HepG2 (cell line): Measurements from ENCODE around the gene ARHGEF4. TPM values are rescaled to one million over a fixed set of nuclear protein-coding genes. Genes with fewer than 3 reads are reported as not detected.

Source experiments
- ATAC-seq: fragments of 200-7000 bp; cut with Tn5 transposase; 3 replicates; pipeline ENCODE4 v1.9.1; 2020; ENCODE audit warnings: mild to moderate bottlenecking, moderate library complexity
- BruUV-seq: library from RNA; stranded (reverse); fragments of 400-500 nt; replicated peaks from 2 replicates; lab custom pipeline; 2021; lab: Mats Ljungman, UMichigan
- CTCF ChIA-PET: fragments of 300-600 bp; formaldehyde crosslinking; extraction: SDS; loops from one replicate; lab custom pipeline; 2021; ENCODE audit warnings: low total read pairs, inconsistent platforms, low intra/inter-chr PET ratio; lab: Yijun Ruan, JAX
- POLR2A ChIA-PET: fragments of 350-600 bp; sonication (Branson Sonifier 250); formaldehyde crosslinking; loops from one replicate; lab custom pipeline; 2020; ENCODE audit warnings: antibody characterized with exemption, inconsistent platforms; lab: Yijun Ruan, JAX
- DNase-seq: peaks from one replicate; pipeline ENCODE4 v3.0.0-alpha.2; 2015; ENCODE audit warnings: low spot score
- FAIRE-seq: peaks from 3 replicates; lab custom pipeline; 2011; peaks lifted over from hg19 to GRCh38; lab: Jason Lieb, UNC
- H2AFZ ChIP-seq: one replicate; pipeline ENCODE4 v1.6.1; 2011; ENCODE audit warnings: low read length, inconsistent platforms
- H3K27ac ChIP-seq: fragments of 300-600 bp; 3 replicates; pipeline ENCODE4 v1.8.0; 2011; ENCODE audit warnings: mixed run types, mild to moderate bottlenecking, mixed read lengths, low read length, inconsistent platforms; ENCODE audit not compliant: insufficient read depth; ENCODE audit errors: extremely low read length
- H3K27me3 ChIP-seq, 2 experiments: fragments of 200-600 bp in 1 of 2; 2 replicates in 1 of 2; 3 replicates in 1 of 2; pipeline versions ENCODE4 v1.6.0 to v1.8.0; 2011; ENCODE audit warnings: low read length in 2 of 2, mild to moderate bottlenecking in 2 of 2, moderate library complexity in 2 of 2, inconsistent platforms in 1 of 2; ENCODE audit not compliant: insufficient read depth in 2 of 2, control insufficient read depth in 1 of 2
- H3K36me3 ChIP-seq, 2 experiments: fragments of 200-600 bp in 1 of 2; replicated peaks in 1 of 2; 2 replicates in 1 of 2; 3 replicates in 1 of 2; pipeline versions ENCODE4 v1.5.1 to v1.8.0; 2011; ENCODE audit warnings: low read length in 2 of 2, inconsistent platforms in 1 of 2; ENCODE audit not compliant: insufficient read depth in 2 of 2, control insufficient read depth in 1 of 2
- H3K4me1 ChIP-seq: 2 replicates; pipeline ENCODE4 v1.5.1; 2012; ENCODE audit warnings: low read length, inconsistent platforms; ENCODE audit not compliant: insufficient read depth
- H3K4me2 ChIP-seq: 2 replicates; pipeline ENCODE4 v1.6.0; 2011; ENCODE audit warnings: low read depth, low read length, inconsistent platforms
- H3K4me3 ChIP-seq, 3 experiments: fragments of 200-600 bp in 1 of 3; sonication (generic), shearing (Covaris generic) in 1 of 3; replicated peaks in 1 of 3; 2 replicates each; pipeline ENCODE4 v1.5.1; 2011 to 2016; ENCODE audit warnings: low read length in 3 of 3, inconsistent platforms in 2 of 3, low read depth in 2 of 3, mild to moderate bottlenecking in 2 of 3, control low read depth in 1 of 3, mixed read lengths in 1 of 3; ENCODE audit not compliant: insufficient read depth in 1 of 3
- H3K79me2 ChIP-seq: one replicate; pipeline ENCODE4 v1.6.1; 2011; ENCODE audit warnings: low read length, inconsistent platforms; ENCODE audit not compliant: insufficient read depth
- H3K9ac ChIP-seq: 2 replicates; pipeline ENCODE4 v1.6.0; 2011; ENCODE audit warnings: mild to moderate bottlenecking, low read depth, low read length, inconsistent platforms; ENCODE audit not compliant: insufficient read depth
- H3K9me3 ChIP-seq: 2 replicates; pipeline ENCODE4 v1.5.1; 2012; ENCODE audit warnings: mild to moderate bottlenecking, low read length
- H4K20me1 ChIP-seq: 2 replicates; pipeline ENCODE4 v1.6.0; 2011; ENCODE audit warnings: inconsistent platforms, mild to moderate bottlenecking, low read length, moderate library complexity; ENCODE audit not compliant: insufficient read depth
- NR2F1 ChIP-seq, 2 experiments: fragments of 450-650 bp in 1 of 2; formaldehyde crosslinking in 1 of 2; IDR thresholded peaks; 2 replicates each; pipeline versions ENCODE4 v1.5.0 to v1.6.1; 2016 to 2020; ENCODE audit warnings: mild to moderate bottlenecking in 1 of 2, missing compliant biosample characterization in 1 of 2, missing genetic modification reagents in 1 of 2, moderate library complexity in 1 of 2
- YY1 ChIP-seq: IDR thresholded peaks from 2 replicates; pipeline ENCODE4 v1.6.1; 2011; ENCODE audit warnings: low read length, low read depth, moderate library complexity, mild to moderate bottlenecking; ENCODE audit not compliant: insufficient read depth, insufficient replicate concordance
- ZNF543 ChIP-seq: sonication (generic); formaldehyde crosslinking; IDR thresholded peaks from 2 replicates; pipeline ENCODE4 v1.4.0; 2020; ENCODE audit warnings: mild to moderate bottlenecking, missing genetic modification reagents
- ZNF724P ChIP-seq: sonication (generic); formaldehyde crosslinking; IDR thresholded peaks from 2 replicates; pipeline ENCODE4 v1.8.0; 2022; ENCODE audit warnings: missing genetic modification reagents, borderline replicate concordance
- ZNF782 ChIP-seq: sonication (generic); formaldehyde crosslinking; IDR thresholded peaks from 2 replicates; pipeline ENCODE4 v1.4.0; 2020; ENCODE audit warnings: missing genetic modification reagents, mild to moderate bottlenecking, borderline replicate concordance
- WGBS: methylation state at CpG from one replicate; pipeline ENCODE4 v1.1.6; 2017; ENCODE audit warnings: low lambda C conversion rate; 5-methylcytosine and 5-hydroxymethylcytosine counted together
- in situ Hi-C: cut with HindIII; loops from 2 replicates; pipeline ENCODE4 v1.10.0; 2017; ENCODE audit warnings: low pct_unique_long_range_greater_than_20kb; ENCODE audit not compliant: extremely low pct_ligation_motif_present
- intact Hi-C: fragments of 100-400 bp; cut with micrococcal nuclease; formaldehyde crosslinking; loops from one replicate; pipeline ENCODE4 v1.10.0; 2022; ENCODE audit not compliant: unreplicated experiment
- polyA plus RNA-seq, 8 experiments: library from polyadenylated mRNA; depleted of rRNA in 3 of 8; stranded (reverse) in 7 of 8; unstranded in 1 of 8; fragments of >200 nt; fragmentation: Illumina TruSeq in 4 of 8; extraction: Trizol in 4 of 8; gene quantifications; 2 replicates each; pipeline versions ENCODE4 v1.2.1 to v1.2.3, GENCODE V29; 2011 to 2016; ENCODE audit warnings: low read depth in 4 of 8, missing spikeins in 1 of 8, mixed read lengths in 1 of 8; ENCODE audit not compliant: insufficient read depth in 1 of 8
- total RNA-seq, 5 experiments: library from RNA; depleted of rRNA; stranded (reverse); fragments of >200 nt; fragmentation: Illumina TruSeq; extraction: Trizol; gene quantifications; 2 replicates each; pipeline ENCODE4 v1.2.3, GENCODE V29; 2016; ENCODE audit warnings: low read depth in 1 of 5
- TF ChIP-seq, protein P1 (sequence below): sonication (generic); formaldehyde crosslinking; IDR thresholded peaks from 2 replicates; pipeline ENCODE4 v1.4.0; 2020; ENCODE audit warnings: missing genetic modification reagents
- TF ChIP-seq, protein P2 (sequence below): fragments of 450-650 bp; IDR thresholded peaks from 2 replicates; pipeline ENCODE4 v1.6.1; 2016

ARHGEF4 gene
- total and polyA plus RNA-seq, 2 of the 13 experiments (the other 11 are each of a cell fraction or from before 2014, with no cell fraction given): 0.11 to 0.13 TPM

- Histone ChIP-seq H2AFZ (no peak overlapping the region), H3K36me3 (peaks cover 31 to 83% of the 10 kb centered on the region in 2 experiments)
- TF ChIP-seq ZNF724P: no peak
- no peak for TF ChIP-seq NR2F1 (CRISPR knock-in tag; IDR thresholded peaks at IDR 0.05)
- TF ChIP-seq YY1: no peak
- TF ChIP-seq, all 625 proteins: peak for 0
- Histone ChIP-seq H3K27me3 (no peaks in the 10 kb centered on the region), H3K4me3 (no peak overlapping the region), H3K9ac (no peak overlapping the region), H3K79me2 (peaks cover 77% of the 10 kb centered on the region), H3K27ac (no peak overlapping the region), H3K4me1 (no peaks in the 10 kb centered on the region), H4K20me1 (peaks cover 41% of the 10 kb centered on the region), H3K4me2 (no peak overlapping the region), H3K9me3 (no peaks in the 10 kb centered on the region)
- intact Hi-C loops: no loop called here
- ATAC-seq (no peak), FAIRE-seq (no peak), DNase-seq (no peak)
- 96% methylated on average over 8 of the region's 8 CpGs for WGBS
- ChIA-PET POLR2A (no interaction called here), CTCF (no interaction called here)
- in situ Hi-C loops: no loop called here
- no TSS peak for BruUV-seq
These were observed 221.6 kb downstream of the ARHGEF4 start for GRCh38 chr2:131058214-131058843.

- 99% methylated on average over 4 of the region's 4 CpGs for WGBS
- no peak overlapping the region for H3K4me3 ChIP-seq
- H3K9ac ChIP-seq: no peak overlapping the region
- POLR2A ChIA-PET: no interaction called here
- peaks cover 31 to 82% of the 10 kb centered on the region in 2 experiments for H3K36me3 ChIP-seq
- no peak overlapping the region for H3K27ac ChIP-seq
- H3K27me3 ChIP-seq: no peaks in the 10 kb centered on the region
- TF ChIP-seq, protein P1, sequence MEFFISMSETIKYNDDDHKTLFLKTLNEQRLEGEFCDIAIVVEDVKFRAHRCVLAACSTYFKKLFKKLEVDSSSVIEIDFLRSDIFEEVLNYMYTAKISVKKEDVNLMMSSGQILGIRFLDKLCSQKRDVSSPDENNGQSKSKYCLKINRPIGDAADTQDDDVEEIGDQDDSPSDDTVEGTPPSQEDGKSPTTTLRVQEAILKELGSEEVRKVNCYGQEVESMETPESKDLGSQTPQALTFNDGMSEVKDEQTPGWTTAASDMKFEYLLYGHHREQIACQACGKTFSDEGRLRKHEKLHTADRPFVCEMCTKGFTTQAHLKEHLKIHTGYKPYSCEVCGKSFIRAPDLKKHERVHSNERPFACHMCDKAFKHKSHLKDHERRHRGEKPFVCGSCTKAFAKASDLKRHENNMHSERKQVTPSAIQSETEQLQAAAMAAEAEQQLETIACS: no peak
- TF ChIP-seq, protein P2, sequence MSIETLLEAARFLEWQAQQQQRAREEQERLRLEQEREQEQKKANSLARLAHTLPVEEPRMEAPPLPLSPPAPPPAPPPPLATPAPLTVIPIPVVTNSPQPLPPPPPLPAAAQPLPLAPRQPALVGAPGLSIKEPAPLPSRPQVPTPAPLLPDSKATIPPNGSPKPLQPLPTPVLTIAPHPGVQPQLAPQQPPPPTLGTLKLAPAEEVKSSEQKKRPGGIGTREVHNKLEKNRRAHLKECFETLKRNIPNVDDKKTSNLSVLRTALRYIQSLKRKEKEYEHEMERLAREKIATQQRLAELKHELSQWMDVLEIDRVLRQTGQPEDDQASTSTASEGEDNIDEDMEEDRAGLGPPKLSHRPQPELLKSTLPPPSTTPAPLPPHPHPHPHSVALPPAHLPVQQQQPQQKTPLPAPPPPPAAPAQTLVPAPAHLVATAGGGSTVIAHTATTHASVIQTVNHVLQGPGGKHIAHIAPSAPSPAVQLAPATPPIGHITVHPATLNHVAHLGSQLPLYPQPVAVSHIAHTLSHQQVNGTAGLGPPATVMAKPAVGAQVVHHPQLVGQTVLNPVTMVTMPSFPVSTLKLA: peak; percentile 55
- TF ChIP-seq ZNF543 (no peak), ZNF782 (CRISPR knock-in tag) (no peak)
- no peak for FAIRE-seq
- no peak overlapping the region for H2AFZ ChIP-seq
- CTCF ChIA-PET: no interaction called here
- no TSS peak for BruUV-seq
- in situ Hi-C loops (no loop called here), intact Hi-C loops (no loop called here)
- no peak for DNase-seq
- no peak overlapping the region for H3K4me2 ChIP-seq
- H3K79me2 ChIP-seq: peaks cover 81% of the 10 kb centered on the region
- no peak for ATAC-seq
- peaks cover 43% of the 10 kb centered on the region for H4K20me1 ChIP-seq
- H3K4me1 ChIP-seq: no peaks in the 10 kb centered on the region
- no peaks in the 10 kb centered on the region for H3K9me3 ChIP-seq
These were observed 222.2 kb downstream of the ARHGEF4 start for GRCh38 chr2:131058920-131059319.
